CD4-positive, alpha-beta T cell treated with Interleukin-17A for 1 hour (primary cell): ENCODE measurements around the gene SIRPG.

Source experiments
- DNase-seq: peaks from one replicate; pipeline ENCODE4 v3.0.0-alpha.2; 2020

Gene SIRPG

DNA sequence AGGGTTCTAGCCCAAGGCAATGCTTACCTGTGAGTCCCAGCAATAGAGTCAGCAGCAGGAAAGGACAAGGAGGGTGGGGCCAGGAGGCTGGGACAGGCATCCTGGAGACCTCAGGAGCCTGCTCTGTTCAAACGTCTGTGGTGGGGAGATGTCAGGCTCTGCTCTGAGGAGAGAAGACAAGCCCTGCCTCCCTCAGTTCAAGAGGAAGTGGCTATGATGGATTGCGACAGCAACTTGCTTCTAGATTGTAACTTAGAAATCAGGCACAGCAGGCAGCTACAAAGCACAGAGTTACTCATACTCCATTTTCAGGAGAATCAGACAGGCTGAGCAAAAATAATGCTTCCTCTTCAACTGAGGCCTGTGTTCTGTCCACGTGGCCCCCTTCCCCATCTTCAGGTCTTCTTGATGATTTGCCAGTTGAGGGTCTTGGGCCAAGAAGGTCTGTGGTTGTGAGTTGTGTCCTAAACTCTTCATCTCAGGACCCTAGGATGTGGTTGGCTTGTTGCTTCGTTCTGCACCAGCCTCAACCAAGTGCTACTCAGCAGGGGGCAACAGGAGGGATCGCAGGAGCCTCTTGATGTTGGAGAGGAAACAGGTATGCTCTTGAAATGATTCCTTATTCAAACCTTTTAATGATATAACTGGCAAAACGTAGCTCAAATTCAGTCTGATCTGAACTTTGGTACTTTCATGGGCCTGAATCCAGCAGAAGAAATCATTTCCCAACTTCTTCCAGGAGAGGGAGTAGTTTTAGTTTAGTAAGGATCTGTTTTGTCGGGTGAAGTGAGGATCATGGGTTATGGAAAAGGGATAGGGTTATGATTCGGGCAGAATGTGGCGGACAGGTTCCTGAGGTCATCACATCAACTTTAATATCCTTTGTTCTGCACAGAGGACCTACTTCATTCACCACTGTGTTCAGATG is 68.8 kb downstream of the SIRPG start:
- DNase-seq: no peak

DNA sequence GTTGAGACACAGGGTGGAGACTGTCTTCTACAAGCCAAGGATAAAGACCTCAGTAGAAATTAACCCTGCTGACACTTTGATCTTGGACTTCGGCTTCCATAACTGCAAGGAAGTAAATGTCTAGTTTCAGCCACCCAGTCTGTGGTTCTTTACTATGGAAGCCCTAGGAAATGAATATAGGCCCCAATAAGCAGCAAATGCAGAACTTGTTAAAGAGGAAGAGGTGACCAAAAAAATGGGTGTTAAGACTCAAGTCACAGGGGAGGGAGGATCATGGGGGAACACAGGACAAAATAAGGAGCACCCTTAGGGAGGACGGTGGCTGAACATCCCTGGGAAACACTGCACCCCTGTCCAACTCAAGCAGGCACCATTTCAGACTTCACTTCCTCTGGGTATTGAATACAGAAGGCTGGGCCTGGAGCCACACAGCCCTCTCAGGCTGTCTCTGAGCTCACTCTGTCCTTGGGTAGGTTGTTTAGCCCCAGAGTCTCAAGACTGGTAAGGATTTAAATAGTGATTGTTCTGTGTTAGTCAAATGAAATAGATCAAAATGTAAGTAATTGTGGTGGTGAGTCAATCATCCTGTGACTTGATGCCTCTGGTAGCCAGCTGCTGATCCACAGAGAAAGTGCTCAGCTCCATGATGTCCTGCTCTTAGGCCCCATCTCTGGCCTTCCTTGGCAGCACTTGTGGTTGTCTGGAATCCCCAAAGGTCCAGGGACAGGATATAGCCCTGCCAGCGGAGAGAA is 69.6 kb downstream of the SIRPG start:
- no peak for DNase-seq

DNA sequence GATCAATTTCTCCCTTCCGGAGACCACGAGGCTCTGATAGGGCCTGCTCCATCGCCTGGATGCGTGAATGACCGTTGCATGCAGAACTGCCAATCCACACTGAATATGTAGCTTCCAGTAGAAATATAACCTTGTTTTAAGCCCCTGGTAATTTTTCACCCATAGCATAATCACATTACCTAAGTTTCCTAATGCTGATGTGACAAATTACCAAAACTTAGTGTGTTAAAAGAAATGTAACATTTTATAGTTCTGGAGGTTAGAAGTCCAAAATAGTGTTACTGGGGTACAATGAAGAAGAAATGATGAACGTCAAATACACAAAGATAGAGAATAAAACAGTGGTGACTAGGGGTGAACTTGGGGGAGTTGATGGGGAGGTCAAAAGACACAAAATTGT is 78.1 kb downstream of the SIRPG start:
- DNase-seq: no peak
